GM21825 (cell line): ENCODE data around the gene CBLN3.

ENCODE experiments used
- ATAC-seq: cut with Tn5 transposase; IDR thresholded peaks from one replicate; pipeline ENCODE4 v1.9.1; 2021; ENCODE audit warnings: mild to moderate bottlenecking, moderate library complexity; ENCODE audit not compliant: unreplicated experiment

The CBLN3 gene

GRCh38 chr14:24439830-24440605 is 10.6 kb upstream of the CBLN3 start:
- no peak for ATAC-seq

GRCh38 chr14:24439257-24439656 is 9.8 kb upstream of the CBLN3 start:
- ATAC-seq = no peak

GRCh38 chr14:24438223-24439097 is 9.0 kb upstream of the CBLN3 start:
- no peak for ATAC-seq

GRCh38 chr14:24437736-24438067 is 8.2 kb upstream of the CBLN3 start:
- ATAC-seq = no peak

- ATAC-seq = no peak
These were observed 7.7 kb upstream of the CBLN3 start for GRCh38 chr14:24437020-24437735.

GRCh38 chr14:24436355-24437019 is 7.0 kb upstream of the CBLN3 start:
- no peak for ATAC-seq

GRCh38 chr14:24435998-24436354 is 6.5 kb upstream of the CBLN3 start:
- no peak for ATAC-seq

GRCh38 chr14:24435192-24435810 is 5.8 kb upstream of the CBLN3 start:
- no peak for ATAC-seq

GRCh38 chr14:24434676-24435075 is 5.2 kb upstream of the CBLN3 start:
- ATAC-seq = no peak

GRCh38 chr14:24434036-24434435 is 4.6 kb upstream of the CBLN3 start:
- ATAC-seq = no peak

GRCh38 chr14:24432259-24433131 is 3.0 kb upstream of the CBLN3 start:
- ATAC-seq = no peak

- peak; percentile 52 for ATAC-seq
These were observed 2.2 kb upstream of the CBLN3 start for GRCh38 chr14:24431569-24432258.

GRCh38 chr14:24430682-24431568 is 1.5 kb upstream of the CBLN3 start:
- no peak for ATAC-seq

- ATAC-seq = peak; percentile 48
These were observed 744 bp upstream of the CBLN3 start for GRCh38 chr14:24430143-24430681.

GRCh38 chr14:24428628-24429394 is 657 bp downstream of the CBLN3 start:
- ATAC-seq = no peak

- no peak for ATAC-seq
These were observed 1.6 kb downstream of the CBLN3 start for GRCh38 chr14:24427537-24428508.
